IMR-90 (cell line): Measurements from ENCODE around the gene LMO1.

Experiments used
- CEBPB ChIP-seq: IDR thresholded peaks from 2 replicates; pipeline ENCODE4 v1.6.1; 2012; ENCODE audit warnings: low read depth, low read length, improper control_type of control experiment
- CHD1 ChIP-seq: IDR thresholded peaks from 2 replicates; pipeline ENCODE4 v1.6.1; 2012; ENCODE audit warnings: low read depth, low read length, improper control_type of control experiment
- FOS ChIP-seq: fragments of 150-350 bp; IDR thresholded peaks from 2 replicates; pipeline ENCODE4 v1.6.1; 2016; ENCODE audit warnings: low read depth, low read length
- MAFK ChIP-seq: IDR thresholded peaks from 2 replicates; pipeline ENCODE4 v1.6.1; 2012; ENCODE audit warnings: low read depth, low read length, improper control_type of control experiment
- POLR2A ChIP-seq: IDR thresholded peaks from 2 replicates; pipeline ENCODE4 v1.6.1; 2012; ENCODE audit warnings: mild to moderate bottlenecking, low read depth, low read length
- RAD21 ChIP-seq: IDR thresholded peaks from 2 replicates; pipeline ENCODE4 v1.6.1; 2012; ENCODE audit warnings: low read length, improper control_type of control experiment
- RCOR1 ChIP-seq: IDR thresholded peaks from 2 replicates; pipeline ENCODE4 v1.6.1; 2012; ENCODE audit warnings: mild to moderate bottlenecking, low read length, improper control_type of control experiment; ENCODE audit not compliant: insufficient replicate concordance
- SMC3 ChIP-seq: fragments of 150-350 bp; IDR thresholded peaks from 2 replicates; pipeline ENCODE4 v1.6.1; 2016; ENCODE audit warnings: low read depth, mild to moderate bottlenecking, antibody characterized with exemption, low read length, moderate library complexity
- TF ChIP-seq, protein P1 (sequence below): conservative IDR thresholded peaks from 2 replicates; pipeline ENCODE4 v1.5.1; 2012; ENCODE audit warnings: mild to moderate bottlenecking, low read depth, low read length, improper control_type of control experiment
- TF ChIP-seq, protein P2 (sequence below): fragments of 150-350 bp; IDR thresholded peaks from 2 replicates; pipeline ENCODE4 v1.6.1; 2017; ENCODE audit warnings: mild to moderate bottlenecking, antibody characterized with exemption, low read length, low read depth

DNA sequence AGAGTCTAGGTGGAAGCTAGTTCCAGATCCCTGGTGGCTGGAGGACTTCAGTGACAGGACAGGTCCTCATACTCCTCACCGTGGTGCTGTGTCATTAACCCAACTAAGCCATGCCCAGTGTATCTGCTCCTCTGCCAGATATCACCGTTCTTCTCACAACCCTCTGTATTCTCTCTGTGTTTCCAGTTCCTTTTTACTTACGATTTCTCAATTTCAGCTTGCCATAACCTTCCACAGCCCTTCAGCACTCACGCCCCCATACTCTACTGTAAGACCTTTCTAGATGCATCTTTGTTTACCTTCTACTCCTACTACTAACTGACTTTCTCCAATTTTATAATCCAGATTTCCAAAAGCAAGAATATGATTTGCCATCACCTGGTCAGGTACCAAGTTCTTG lies 68.7 kb downstream of the LMO1 start:
- TF ChIP-seq, protein P1, sequence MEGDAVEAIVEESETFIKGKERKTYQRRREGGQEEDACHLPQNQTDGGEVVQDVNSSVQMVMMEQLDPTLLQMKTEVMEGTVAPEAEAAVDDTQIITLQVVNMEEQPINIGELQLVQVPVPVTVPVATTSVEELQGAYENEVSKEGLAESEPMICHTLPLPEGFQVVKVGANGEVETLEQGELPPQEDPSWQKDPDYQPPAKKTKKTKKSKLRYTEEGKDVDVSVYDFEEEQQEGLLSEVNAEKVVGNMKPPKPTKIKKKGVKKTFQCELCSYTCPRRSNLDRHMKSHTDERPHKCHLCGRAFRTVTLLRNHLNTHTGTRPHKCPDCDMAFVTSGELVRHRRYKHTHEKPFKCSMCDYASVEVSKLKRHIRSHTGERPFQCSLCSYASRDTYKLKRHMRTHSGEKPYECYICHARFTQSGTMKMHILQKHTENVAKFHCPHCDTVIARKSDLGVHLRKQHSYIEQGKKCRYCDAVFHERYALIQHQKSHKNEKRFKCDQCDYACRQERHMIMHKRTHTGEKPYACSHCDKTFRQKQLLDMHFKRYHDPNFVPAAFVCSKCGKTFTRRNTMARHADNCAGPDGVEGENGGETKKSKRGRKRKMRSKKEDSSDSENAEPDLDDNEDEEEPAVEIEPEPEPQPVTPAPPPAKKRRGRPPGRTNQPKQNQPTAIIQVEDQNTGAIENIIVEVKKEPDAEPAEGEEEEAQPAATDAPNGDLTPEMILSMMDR: no peak
- TF ChIP-seq CEBPB: no peak
- no peak for TF ChIP-seq SMC3
- no peak for TF ChIP-seq POLR2A
- TF ChIP-seq CHD1: no peak
- TF ChIP-seq MAFK: no peak
- no peak for TF ChIP-seq RAD21
- TF ChIP-seq, protein P2, sequence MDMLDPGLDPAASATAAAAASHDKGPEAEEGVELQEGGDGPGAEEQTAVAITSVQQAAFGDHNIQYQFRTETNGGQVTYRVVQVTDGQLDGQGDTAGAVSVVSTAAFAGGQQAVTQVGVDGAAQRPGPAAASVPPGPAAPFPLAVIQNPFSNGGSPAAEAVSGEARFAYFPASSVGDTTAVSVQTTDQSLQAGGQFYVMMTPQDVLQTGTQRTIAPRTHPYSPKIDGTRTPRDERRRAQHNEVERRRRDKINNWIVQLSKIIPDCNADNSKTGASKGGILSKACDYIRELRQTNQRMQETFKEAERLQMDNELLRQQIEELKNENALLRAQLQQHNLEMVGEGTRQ: no peak
- no peak for TF ChIP-seq FOS
- no peak for TF ChIP-seq RCOR1
